Measurements from ENCODE around the gene S100G. TPM values are rescaled to one million over a fixed set of nuclear protein-coding genes. Genes with fewer than 3 reads are reported as not detected.

S100G gene
- total RNA-seq, 1 experiment from 2014 or later = not detected

Other genes starting within 250 kb of the S100G start
- 30.0 and 32.9 TPM in 2 replicates for gene CTPS2, start 62.5 kb downstream of the S100G start, total RNA-seq (2014; rRNA removed; shearing (Covaris generic))
- 50.1 and 53.8 TPM in 2 replicates for gene SYAP1, start 69.5 kb downstream of the S100G start, total RNA-seq (2014; rRNA removed; shearing (Covaris generic))
- gene TXLNG, start 136.3 kb downstream of the S100G start, total RNA-seq (2014; rRNA removed; shearing (Covaris generic)) = 14.7 and 21.1 TPM in 2 replicates
- 260 and 261 TPM in 2 replicates for gene RBBP7, start 220.2 kb downstream of the S100G start, total RNA-seq (2014; rRNA removed; shearing (Covaris generic))